ENCODE measurements around the gene UBA1.

UBA1 gene

GRCh38 chrX:47179928-47180255 lies 13.7 kb upstream of the UBA1 start:
- POLR2A ChIA-PET, result no interaction called here
- DNase-seq (ENCODE audit: extremely low spot score), result no peak
- CTCF ChIA-PET, result no interaction called here

GRCh38 chrX:47180346-47180745 lies 13.3 kb upstream of the UBA1 start:
- no peak for DNase-seq (ENCODE audit: extremely low spot score)
- no peak for TF ChIP-seq CTCF (IDR thresholded peaks at IDR 0.05; ENCODE audit: control extremely low read depth, extremely low read depth, low read depth, missing control alignments)
- ChIA-PET CTCF (no interaction called here), POLR2A (no interaction called here)

More at GRCh38 chrX:47179928-47180255, 13.7 kb upstream of the UBA1 start:
- no peak for TF ChIP-seq CTCF (IDR thresholded peaks at IDR 0.05; ENCODE audit: control extremely low read depth, extremely low read depth, low read depth, missing control alignments)

GRCh38 chrX:47181301-47181700 lies 12.3 kb upstream of the UBA1 start:
- no peak for TF ChIP-seq CTCF (IDR thresholded peaks at IDR 0.05; ENCODE audit: control extremely low read depth, extremely low read depth, low read depth, missing control alignments)
- no peak for DNase-seq (ENCODE audit: extremely low spot score)
- ChIA-PET CTCF (no interaction called here), POLR2A (no interaction called here)

- no peak for TF ChIP-seq CTCF (IDR thresholded peaks at IDR 0.05; ENCODE audit: control extremely low read depth, extremely low read depth, low read depth, missing control alignments)
- ChIA-PET CTCF (no interaction called here), POLR2A (no interaction called here)
- no peak for DNase-seq (ENCODE audit: extremely low spot score)
Observed at GRCh38 chrX:47182106-47182700, 11.4 kb upstream of the UBA1 start.

GRCh38 chrX:47184486-47184885 lies 9.1 kb upstream of the UBA1 start:
- ChIA-PET POLR2A (no interaction called here), CTCF (no interaction called here)
- TF ChIP-seq CTCF (IDR thresholded peaks at IDR 0.05; ENCODE audit: control extremely low read depth, extremely low read depth, low read depth, missing control alignments), result no peak

GRCh38 chrX:47185241-47185640 lies 8.4 kb upstream of the UBA1 start:
- CTCF ChIA-PET, result no interaction called here
- no peak for TF ChIP-seq CTCF (IDR thresholded peaks at IDR 0.05; ENCODE audit: control extremely low read depth, extremely low read depth, low read depth, missing control alignments)
- POLR2A ChIA-PET, result no interaction called here
- no peak for DNase-seq (ENCODE audit: extremely low spot score)

More at GRCh38 chrX:47184486-47184885, 9.1 kb upstream of the UBA1 start:
- DNase-seq (ENCODE audit: extremely low spot score), result no peak

Measured in GM10248 (cell line).